A549 treated with CORT108297 at 1 μM for 4 hours (cell line): ENCODE data around the gene OR52W1. TPM values are rescaled to one million over a fixed set of nuclear protein-coding genes. Genes with fewer than 3 reads are reported as not detected.

ENCODE experiments used
- total RNA-seq: library from RNA; stranded (reverse); fragments of 200-300 nt; extraction: Qiagen RNA extraction; gene quantifications from 5 replicates; pipeline ENCODE4 v1.2.3, GENCODE V29; 2022

Gene OR52W1
- not detected in 5 replicates for total RNA-seq

GRCh38 chr11:6199174-6199810 is at the start of gene OR52W1:
OR52W1 (plus strand) TSS chr11:6199224; CDS start chr11:6199224, 0 bp downstream.

GRCh38 chr11:6170226-6170625 is 28.8 kb upstream of the OR52W1 start, which contains the start of gene OR52B2:
OR52B2 (minus strand) TSS chr11:6170326; CDS start chr11:6170326, 0 bp downstream.

GRCh38 chr11:6205366-6205765 is 6.3 kb downstream of the OR52W1 start, which contains the start of gene C11orf42:
C11orf42 (plus strand) TSS chr11:6205557; CDS start chr11:6205616, 59 bp downstream.

GRCh38 chr11:6234387-6235107 is 35.5 kb downstream of the OR52W1 start, which contains the start of gene FHIP1B:
FHIP1B (minus strand) TSS chr11:6234636; CDS start chr11:6224516, 10,120 bp downstream.

GRCh38 chr11:6238902-6239301 is 39.9 kb downstream of the OR52W1 start, which contains the start of gene CNGA4:
CNGA4 (plus strand) TSS chr11:6239089; CDS start chr11:6239207, 118 bp downstream.

Other genes with a start within 250 kb of the OR52W1 start
- gene OR56A5, start 230.7 kb upstream of the OR52W1 start, total RNA-seq, result not detected in 5 replicates
- gene OR52L1, start 212.2 kb upstream of the OR52W1 start, total RNA-seq, result not detected in 5 replicates
- gene OR56A4, start 192.3 kb upstream of the OR52W1 start, total RNA-seq, result not detected in 5 replicates
- not detected in 5 replicates for gene OR56A1, start 168.5 kb upstream of the OR52W1 start, total RNA-seq
- not detected in 5 replicates for gene OR56B4, start 91.5 kb upstream of the OR52W1 start, total RNA-seq
- gene OR52B2, start 28.9 kb upstream of the OR52W1 start, total RNA-seq, result not detected in 5 replicates
- gene C11orf42, start 6.3 kb downstream of the OR52W1 start, total RNA-seq, result not detected in 5 replicates
- 13.3 to 20.2 TPM (median 17.9 TPM) in 5 replicates for gene FHIP1B, start 35.4 kb downstream of the OR52W1 start, total RNA-seq
- gene CNGA4, start 39.9 kb downstream of the OR52W1 start, total RNA-seq, result 0.03 to 0.09 TPM (median 0.06 TPM) in 4 of 5 replicates, not detected in the other
- not detected in 5 replicates for gene CCKBR, start 60.6 kb downstream of the OR52W1 start, total RNA-seq
- gene CAVIN3, start 121.3 kb downstream of the OR52W1 start, total RNA-seq, result 26.7 to 37.5 TPM (median 28.9 TPM) in 5 replicates
- gene SMPD1, start 191.2 kb downstream of the OR52W1 start, total RNA-seq, result 10.0 to 11.9 TPM (median 10.5 TPM) in 5 replicates
- gene APBB1, start 219.9 kb downstream of the OR52W1 start, total RNA-seq, result 16.5 to 20.3 TPM (median 20.1 TPM) in 5 replicates
- 0.25 to 0.84 TPM (median 0.37 TPM) in 5 replicates for gene HPX, start 241.8 kb downstream of the OR52W1 start, total RNA-seq